CD4-positive, alpha-beta T cell treated with Interferon alpha-2 for 1 hour (primary cell): ENCODE measurements around the gene BTBD19.

Source experiments
- DNase-seq, 2 donors: peaks; one replicate each; pipeline ENCODE4 v3.0.0-alpha.2; 2020 to 2022

Gene BTBD19

DNA sequence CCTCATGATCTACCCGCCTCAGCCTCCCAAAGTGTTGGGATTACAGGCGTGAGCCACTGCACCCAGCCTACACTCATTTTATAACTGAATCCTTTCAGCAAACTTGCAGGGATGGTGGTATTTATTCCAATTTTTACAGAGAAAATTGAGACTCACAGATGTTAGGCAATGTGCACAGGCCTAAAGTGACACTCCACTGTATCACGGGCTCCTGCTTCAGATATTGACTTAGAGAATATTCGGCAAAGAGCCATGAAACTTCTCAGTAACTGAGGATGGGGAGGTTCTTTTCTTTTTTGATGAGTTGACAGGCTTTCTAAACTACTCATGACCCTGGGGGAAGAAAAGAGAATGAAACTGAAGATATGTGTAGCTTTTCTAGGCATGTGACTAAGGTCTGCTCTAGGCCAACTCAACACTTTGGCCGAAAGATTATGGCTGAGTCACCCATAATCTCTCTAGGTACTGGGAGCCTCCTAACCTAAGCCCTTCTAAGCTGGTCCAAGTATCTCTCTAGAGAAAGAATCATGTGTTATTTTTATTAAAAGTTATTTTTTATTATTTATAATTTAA is 54.6 kb downstream of the BTBD19 start:
- DNase-seq: no peak
